ENCODE results near the gene DDX49. TPM values are rescaled to one million over a fixed set of nuclear protein-coding genes. Genes with fewer than 3 reads are reported as not detected.

Gene DDX49
- total and polyA plus RNA-seq, 2 of the 4 experiments (the other 2 are of a cell fraction): 50.9 to 52.1 TPM

DNA sequence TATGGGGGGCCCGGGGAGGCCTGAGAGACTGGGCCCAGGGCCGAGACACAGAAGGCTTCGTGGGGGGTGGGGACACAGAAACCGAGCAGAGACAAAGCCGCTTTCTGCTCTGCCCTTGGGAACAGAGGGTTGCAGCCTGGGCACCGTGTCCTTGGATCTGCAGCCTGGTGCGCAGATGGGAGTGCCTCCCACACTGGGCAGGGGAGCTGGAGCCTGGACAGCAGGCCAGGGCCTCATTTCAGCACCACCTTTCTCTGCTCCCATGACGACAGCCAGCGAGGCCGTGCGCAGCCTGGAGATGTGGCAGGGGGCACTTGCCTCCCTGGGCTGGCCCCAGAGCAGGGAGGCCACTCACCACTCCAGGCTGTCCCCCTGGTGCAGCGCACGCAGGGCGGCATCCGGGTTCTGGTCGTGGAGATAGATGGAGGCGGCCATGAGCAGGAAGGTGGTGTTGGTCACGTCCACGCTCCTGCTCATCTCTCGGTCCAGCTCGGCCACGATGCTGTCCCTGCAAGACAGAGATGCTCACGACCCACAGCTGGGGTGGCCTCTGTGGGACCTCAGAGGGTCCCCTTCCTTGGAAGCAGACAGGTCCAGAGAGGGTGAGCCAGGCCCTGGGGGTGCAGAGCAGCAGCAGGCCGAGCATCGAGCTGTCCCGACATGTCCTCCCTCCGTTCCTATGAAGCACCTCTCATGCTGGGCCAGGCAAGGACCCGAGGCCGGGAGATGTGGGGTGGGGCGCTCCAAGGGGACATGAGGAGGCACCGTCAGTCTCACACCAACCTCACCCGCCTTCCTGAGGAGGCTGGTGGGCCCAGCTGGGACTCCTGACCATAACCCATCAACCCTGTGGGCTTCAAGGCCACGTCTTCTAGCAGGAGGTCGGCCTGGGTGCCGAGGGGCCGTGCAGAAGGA, 12.7 kb upstream of the DDX49 start:
- Histone ChIP-seq H3K9me3 (ENCODE audit: control insufficient read depth, insufficient read depth, low read length) (no peaks in the 10 kb centered on the region), H4K20me1 (ENCODE audit: insufficient read depth, low read length) (peaks cover 25% of the 10 kb centered on the region), H2AK5ac (ENCODE audit: low read depth, low read length) (no peak overlapping the region), H2BK5ac (ENCODE audit: low read depth, low read length, poor library complexity, severe bottlenecking) (no peak overlapping the region), H4K5ac (ENCODE audit: low read depth, low read length) (no peak overlapping the region), H3K36me3 (ENCODE audit: control insufficient read depth, insufficient read depth, low read length) (peaks cover 67% of the 10 kb centered on the region), H3K4me1 (ENCODE audit: control insufficient read depth, insufficient read depth, low read length) (no peaks in the 10 kb centered on the region), H3K27ac (ENCODE audit: insufficient read depth, low read length) (no peak overlapping the region), H3K56ac (ENCODE audit: extremely low read depth, insufficient read depth, low read length) (no peak overlapping the region), H4K91ac (ENCODE audit: insufficient read depth, low read depth, low read length) (no peak overlapping the region), H3K79me1 (ENCODE audit: low read depth in 1 of 2, low read length in 2 of 2) (peaks cover 11 to 26% of the 10 kb centered on the region in 2 experiments), H3K23ac (ENCODE audit: low read depth, low read length) (no peak overlapping the region), H2AK9ac (replicated peaks; ENCODE audit: low read depth, low read length, poor library complexity) (no peak overlapping the region), H3K14ac (replicated peaks; ENCODE audit: low read depth, low read length) (no peak overlapping the region), H3K27me3 (ENCODE audit: control insufficient read depth, insufficient read depth, low read length) (no peaks in the 10 kb centered on the region), H4K8ac (ENCODE audit: low read depth in 2 of 2, low read length in 2 of 2) (no peak overlapping the region), H3K9ac (ENCODE audit: low read depth, low read length) (no peak overlapping the region), H3K4ac (ENCODE audit: low read depth, low read length) (no peak overlapping the region), H2BK120ac (ENCODE audit: low read depth, low read length) (no peak overlapping the region), H3K4me3 (ENCODE audit: insufficient read depth, low read depth, low read length) (no peak overlapping the region), H3K9me1 (ENCODE audit: insufficient read depth, low read length) (no peaks in the 10 kb centered on the region), H2BK15ac (ENCODE audit: low read depth, low read length) (no peak overlapping the region), H2AFZ (replicated peaks; ENCODE audit: low read length, poor library complexity) (no peak overlapping the region), H3K18ac (ENCODE audit: low read depth, low read length) (no peak overlapping the region), H2BK20ac (ENCODE audit: low read depth, low read length) (no peak overlapping the region), H3K4me2 (ENCODE audit: low read depth, low read length) (no peak overlapping the region)
- DNase-seq (no peak), ATAC-seq (ENCODE audit: low read depth) (no peak)
- whole genome bisulfite sequencing, 2 experiments (ENCODE audit: extremely low coverage in 2 of 2, insufficient read length in 1 of 2): 96% methylated on average over 15 of the region's 36 CpGs; no CpG with 5 or more reads in 1 of the 2 experiments
- intact Hi-C loops (cut with micrococcal nuclease): no loop called here
- dilution Hi-C loops (cut with HindIII; ENCODE audit: low sequenced_read_pairs, unreplicated experiment): no loop called here
- ChIA-PET CTCF (no interaction called here), POLR2A (ENCODE audit: unreplicated experiment) (no interaction called here)
- BruUV-seq (replicated peaks): no TSS peak
- in situ Hi-C loops (cut with MboI; ENCODE audit: low sequenced_read_pairs): no loop called here
- no peak for TF ChIP-seq ELK1 (IDR thresholded peaks at IDR 0.05; ENCODE audit: borderline replicate concordance, low read depth, low read length)
